ENCODE results near the gene SEC14L6. TPM values are rescaled to one million over a fixed set of nuclear protein-coding genes. Genes with fewer than 3 reads are reported as not detected.

SEC14L6 gene
- total RNA-seq, 1 donor from 2014 or later = 3.3 TPM

- Mint-ChIP-seq H3K27ac (ENCODE audit: unreplicated experiment) (no peak overlapping the region), H3K4me1 (no peaks in the 10 kb centered on the region), H3K9me3 (no peaks in the 10 kb centered on the region), H3K27me3 (ENCODE audit: low read depth) (peaks cover 2% of the 10 kb centered on the region), H3K4me3 (no peak overlapping the region), H3K36me3 (ENCODE audit: low read depth) (no peaks in the 10 kb centered on the region)
- no peak for TF ChIP-seq CTCF (conservative IDR thresholded peaks at IDR 0.05)
- DNase-seq (ENCODE audit: low read depth, low spot score) = no peak
These were observed 43.0 kb downstream of the SEC14L6 start for GRCh38 chr22:30503551-30503950.

GRCh38 chr22:30502911-30503310 lies 43.6 kb downstream of the SEC14L6 start:
- Mint-ChIP-seq H3K27ac (ENCODE audit: unreplicated experiment) (no peak overlapping the region), H3K4me1 (no peaks in the 10 kb centered on the region), H3K36me3 (ENCODE audit: low read depth) (no peaks in the 10 kb centered on the region), H3K4me3 (no peak overlapping the region), H3K9me3 (no peaks in the 10 kb centered on the region), H3K27me3 (ENCODE audit: low read depth) (peaks cover 6% of the 10 kb centered on the region)
- DNase-seq (ENCODE audit: low read depth, low spot score) = no peak
- no peak for TF ChIP-seq CTCF (conservative IDR thresholded peaks at IDR 0.05)

GRCh38 chr22:30502153-30502552 lies 44.4 kb downstream of the SEC14L6 start:
- no peak overlapping the region for H3K27ac Mint-ChIP-seq (ENCODE audit: unreplicated experiment)
- H3K9me3 Mint-ChIP-seq = no peaks in the 10 kb centered on the region
- H3K27me3 Mint-ChIP-seq (ENCODE audit: low read depth) = peaks cover 8% of the 10 kb centered on the region
- TF ChIP-seq CTCF (conservative IDR thresholded peaks at IDR 0.05) = no peak
- no peaks in the 10 kb centered on the region for H3K36me3 Mint-ChIP-seq (ENCODE audit: low read depth)
- no peak overlapping the region for H3K4me3 Mint-ChIP-seq
- no peaks in the 10 kb centered on the region for H3K4me1 Mint-ChIP-seq
- no peak for DNase-seq (ENCODE audit: low read depth, low spot score)

GRCh38 chr22:30500628-30501027 lies 45.9 kb downstream of the SEC14L6 start:
- no peaks in the 10 kb centered on the region for H3K4me1 Mint-ChIP-seq
- TF ChIP-seq CTCF (conservative IDR thresholded peaks at IDR 0.05) = no peak
- peaks cover 8% of the 10 kb centered on the region for H3K27me3 Mint-ChIP-seq (ENCODE audit: low read depth)
- H3K27ac Mint-ChIP-seq (ENCODE audit: unreplicated experiment) = no peak overlapping the region
- no peaks in the 10 kb centered on the region for H3K9me3 Mint-ChIP-seq
- DNase-seq (ENCODE audit: low read depth, low spot score) = no peak
- no peak overlapping the region for H3K4me3 Mint-ChIP-seq
- no peaks in the 10 kb centered on the region for H3K36me3 Mint-ChIP-seq (ENCODE audit: low read depth)

GRCh38 chr22:30497466-30498150 lies 48.9 kb downstream of the SEC14L6 start:
- no peaks in the 10 kb centered on the region for H3K4me1 Mint-ChIP-seq
- H3K27ac Mint-ChIP-seq (ENCODE audit: unreplicated experiment) = no peak overlapping the region
- peaks cover 12% of the 10 kb centered on the region for H3K27me3 Mint-ChIP-seq (ENCODE audit: low read depth)
- H3K36me3 Mint-ChIP-seq (ENCODE audit: low read depth) = no peaks in the 10 kb centered on the region
- no peak overlapping the region for H3K4me3 Mint-ChIP-seq
- TF ChIP-seq CTCF (conservative IDR thresholded peaks at IDR 0.05) = no peak
- H3K9me3 Mint-ChIP-seq = no peaks in the 10 kb centered on the region
- DNase-seq (ENCODE audit: low read depth, low spot score) = no peak

Measured in neural crest cell (in vitro differentiated cells).